Measurements from ENCODE around the gene SOBP. TPM values are rescaled to one million over a fixed set of nuclear protein-coding genes. Genes with fewer than 3 reads are reported as not detected.

SOBP gene, protein sequence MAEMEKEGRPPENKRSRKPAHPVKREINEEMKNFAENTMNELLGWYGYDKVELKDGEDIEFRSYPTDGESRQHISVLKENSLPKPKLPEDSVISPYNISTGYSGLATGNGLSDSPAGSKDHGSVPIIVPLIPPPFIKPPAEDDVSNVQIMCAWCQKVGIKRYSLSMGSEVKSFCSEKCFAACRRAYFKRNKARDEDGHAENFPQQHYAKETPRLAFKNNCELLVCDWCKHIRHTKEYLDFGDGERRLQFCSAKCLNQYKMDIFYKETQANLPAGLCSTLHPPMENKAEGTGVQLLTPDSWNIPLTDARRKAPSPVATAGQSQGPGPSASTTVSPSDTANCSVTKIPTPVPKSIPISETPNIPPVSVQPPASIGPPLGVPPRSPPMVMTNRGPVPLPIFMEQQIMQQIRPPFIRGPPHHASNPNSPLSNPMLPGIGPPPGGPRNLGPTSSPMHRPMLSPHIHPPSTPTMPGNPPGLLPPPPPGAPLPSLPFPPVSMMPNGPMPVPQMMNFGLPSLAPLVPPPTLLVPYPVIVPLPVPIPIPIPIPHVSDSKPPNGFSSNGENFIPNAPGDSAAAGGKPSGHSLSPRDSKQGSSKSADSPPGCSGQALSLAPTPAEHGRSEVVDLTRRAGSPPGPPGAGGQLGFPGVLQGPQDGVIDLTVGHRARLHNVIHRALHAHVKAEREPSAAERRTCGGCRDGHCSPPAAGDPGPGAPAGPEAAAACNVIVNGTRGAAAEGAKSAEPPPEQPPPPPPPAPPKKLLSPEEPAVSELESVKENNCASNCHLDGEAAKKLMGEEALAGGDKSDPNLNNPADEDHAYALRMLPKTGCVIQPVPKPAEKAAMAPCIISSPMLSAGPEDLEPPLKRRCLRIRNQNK
- 4.6 TPM for polyA plus RNA-seq
- long read RNA-seq, donor 1: 0 reads
- long read RNA-seq, donor 2: 0 reads
- long read RNA-seq, donor 3: 0 reads
- long read RNA-seq, donor 4: 0 reads
- long read RNA-seq, donor 5: 0 reads
- long read RNA-seq, donor 6, partial matches to known transcripts: 13 of 13 reads
- long read RNA-seq, donor 6, other reads (novel, unspliced or antisense): 0 of 13 reads
- long read RNA-seq, donor 7: 0 reads
- long read RNA-seq, donor 8: 0 reads
- long read RNA-seq, donor 9: 0 reads
- long read RNA-seq, donor 10: 0 reads
- long read RNA-seq, donor 11: 0 reads

DNA sequence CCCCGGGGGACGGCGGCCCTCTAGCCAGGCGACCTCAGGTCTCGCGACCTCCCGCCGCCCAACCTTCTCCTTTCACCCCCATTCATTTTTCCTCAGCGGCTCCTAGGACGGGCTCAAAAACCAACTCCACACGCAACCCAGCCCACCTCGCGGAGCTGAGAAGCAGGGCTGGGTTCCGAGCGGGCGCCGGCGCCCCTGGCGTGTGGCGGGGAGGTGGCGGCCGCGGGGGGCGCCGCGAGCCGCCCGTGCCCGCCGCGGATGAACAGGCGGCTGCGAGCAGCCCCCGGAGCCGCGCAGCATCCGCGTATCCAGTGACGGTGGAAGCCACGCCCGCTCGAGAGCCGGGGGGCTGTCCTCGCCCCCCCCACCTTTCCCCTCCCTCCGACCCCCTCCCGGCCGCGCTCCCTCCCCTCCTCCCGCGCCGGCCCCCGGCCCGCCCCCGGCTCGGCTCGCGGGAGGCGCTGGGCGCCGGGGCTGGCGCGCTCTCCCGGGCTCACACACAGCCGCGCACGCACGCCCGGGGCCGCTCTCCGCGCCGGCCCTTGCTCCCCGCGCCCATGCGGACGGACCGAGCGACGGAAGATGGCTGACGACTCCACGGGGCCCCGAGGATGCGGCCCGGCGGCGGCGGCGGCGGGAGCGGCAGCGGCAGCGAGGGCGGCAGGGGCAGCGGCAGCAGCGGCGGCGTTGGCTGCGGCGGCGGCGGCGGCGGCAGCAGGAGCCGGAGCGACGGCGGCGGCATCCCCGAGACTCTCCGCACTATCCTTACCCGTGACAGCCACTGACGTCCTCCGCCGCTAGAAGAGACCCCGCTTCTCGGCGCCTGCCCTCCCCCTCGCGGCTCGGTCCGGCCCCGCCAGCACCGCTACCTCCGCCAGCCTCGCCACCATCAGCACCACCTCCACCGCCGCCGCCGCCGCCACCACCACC lies at the start of gene SOBP:
SOBP (plus strand) TSS at position 482 of the 930 bp plus-strand sequence. CDS start 500 bp downstream, outside the sequence.
- Histone ChIP-seq H3K4me3 (ENCODE audit: low read length) (peak within 1 kb of the TSS; percentile 65), H3K4me1 (ENCODE audit: control insufficient read depth, insufficient read depth, low read length) (peaks cover 17% of the 10 kb centered on the region), H3K27me3 (ENCODE audit: control insufficient read depth, insufficient read depth, low read length) (peaks cover 71% of the 10 kb centered on the region), H3K27ac (ENCODE audit: low read length) (peak within 1 kb of the TSS; percentile 53), H3K36me3 (ENCODE audit: control insufficient read depth, insufficient read depth, low read length) (no peaks in the 10 kb centered on the region), H3K9me3 (ENCODE audit: control insufficient read depth, low read depth, low read length) (peaks cover 13% of the 10 kb centered on the region)
- DNase-seq: peak in 1 of 2 donors; percentile 59
- WGBS (ENCODE audit: insufficient coverage, low lambda C conversion rate): no CpG with 5 or more reads among the region's 130 CpGs

DNA sequence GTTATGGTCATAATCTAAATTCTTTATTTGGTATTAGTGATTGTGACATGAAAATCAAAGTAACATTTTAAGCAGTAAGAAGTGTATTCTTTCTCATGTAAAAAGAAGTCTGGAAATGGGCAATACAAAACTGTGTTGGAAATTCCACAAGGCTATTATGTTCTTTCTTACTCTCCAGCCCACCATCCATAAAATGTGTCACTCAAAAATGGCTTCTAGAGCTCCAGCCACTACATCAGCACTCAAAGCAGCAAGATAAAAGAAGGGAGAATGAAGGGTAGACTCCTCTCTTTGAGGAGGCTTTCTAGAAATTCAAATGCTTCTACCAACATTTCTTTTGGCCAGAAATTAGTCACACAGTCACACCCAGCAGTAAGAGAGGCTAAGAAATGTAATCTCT lies 49.0 kb upstream of the SOBP start:
- H3K27me3 ChIP-seq (ENCODE audit: control insufficient read depth, insufficient read depth, low read length): no peaks in the 10 kb centered on the region
- H3K4me3 ChIP-seq (ENCODE audit: low read length): no peak overlapping the region
- H3K36me3 ChIP-seq (ENCODE audit: control insufficient read depth, insufficient read depth, low read length): peaks cover 2% of the 10 kb centered on the region
- H3K9me3 ChIP-seq (ENCODE audit: control insufficient read depth, low read depth, low read length): peaks cover 3% of the 10 kb centered on the region
- no peak for DNase-seq
- H3K27ac ChIP-seq (ENCODE audit: low read length): no peak overlapping the region
- H3K4me1 ChIP-seq (ENCODE audit: control insufficient read depth, insufficient read depth, low read length): peaks cover 5% of the 10 kb centered on the region

DNA sequence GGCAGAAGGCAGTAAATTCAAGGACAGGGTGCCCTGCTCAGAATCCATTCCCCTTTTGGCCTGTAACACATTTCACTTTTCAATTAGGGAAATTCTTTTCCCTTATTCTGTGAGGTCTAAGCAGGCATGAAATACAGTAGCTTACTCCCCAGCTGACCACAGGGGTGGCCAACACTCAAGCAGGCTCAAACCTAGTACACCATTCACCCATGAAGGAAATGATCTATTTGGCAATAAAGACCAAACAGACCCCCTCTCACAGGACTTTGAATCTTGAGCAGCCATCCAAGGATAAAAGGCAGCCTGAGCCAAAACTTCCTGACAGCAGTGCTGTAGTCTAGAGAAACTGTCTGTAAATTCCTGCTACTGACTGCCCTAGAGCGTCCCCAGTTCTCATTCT lies 48.2 kb upstream of the SOBP start:
- Histone ChIP-seq H3K27me3 (ENCODE audit: control insufficient read depth, insufficient read depth, low read length) (no peaks in the 10 kb centered on the region), H3K9me3 (ENCODE audit: control insufficient read depth, low read depth, low read length) (peaks cover 3% of the 10 kb centered on the region)

DNA sequence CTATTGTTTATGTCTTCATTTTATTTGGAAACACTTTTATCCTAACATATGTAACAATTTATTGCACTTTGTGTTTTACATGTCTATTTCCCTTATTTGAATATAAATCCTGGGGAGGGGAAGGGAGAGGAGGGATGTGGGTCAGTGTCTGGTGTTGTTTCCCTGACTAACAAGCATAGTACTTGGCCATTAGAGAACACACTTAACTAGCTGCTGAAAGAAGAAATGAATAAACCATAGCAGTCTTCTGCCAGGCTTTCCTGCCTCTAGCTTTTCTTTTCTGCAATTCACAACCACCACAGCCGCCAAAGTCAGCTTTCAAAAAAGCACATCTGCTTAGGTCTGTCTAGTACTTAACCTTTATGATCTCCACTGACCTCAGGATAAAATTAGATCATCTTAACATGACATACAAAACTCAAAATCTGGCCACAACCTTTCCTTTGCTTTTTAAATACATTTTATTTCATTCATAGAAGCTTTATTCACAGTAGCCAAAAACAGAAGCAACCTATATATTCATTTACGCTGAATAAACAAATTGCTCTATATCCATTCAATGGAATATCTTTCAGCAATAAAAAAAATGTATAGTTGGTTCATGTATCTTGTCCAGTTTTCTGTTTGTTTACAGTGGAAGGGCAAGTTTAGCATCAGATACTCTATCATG lies 46.8 kb upstream of the SOBP start:
- Histone ChIP-seq H3K4me3 (ENCODE audit: low read length) (no peak overlapping the region), H3K27ac (ENCODE audit: low read length) (no peak overlapping the region), H3K9me3 (ENCODE audit: control insufficient read depth, low read depth, low read length) (peaks cover 14% of the 10 kb centered on the region), H3K4me1 (ENCODE audit: control insufficient read depth, insufficient read depth, low read length) (peaks cover 5% of the 10 kb centered on the region), H3K36me3 (ENCODE audit: control insufficient read depth, insufficient read depth, low read length) (peaks cover 2% of the 10 kb centered on the region), H3K27me3 (ENCODE audit: control insufficient read depth, insufficient read depth, low read length) (no peaks in the 10 kb centered on the region)
- no peak for DNase-seq
- WGBS (ENCODE audit: insufficient coverage, low lambda C conversion rate): no CpG with 5 or more reads among the region's 2 CpGs

More for the DNA sequence above, 48.2 kb upstream of the SOBP start:
- peaks cover 2% of the 10 kb centered on the region for H3K36me3 ChIP-seq (ENCODE audit: control insufficient read depth, insufficient read depth, low read length)
- no peak overlapping the region for H3K27ac ChIP-seq (ENCODE audit: low read length)
- no CpG with 5 or more reads among the region's 1 CpG for WGBS (ENCODE audit: insufficient coverage, low lambda C conversion rate)
- no peak for DNase-seq
- H3K4me3 ChIP-seq (ENCODE audit: low read length): no peak overlapping the region
- H3K4me1 ChIP-seq (ENCODE audit: control insufficient read depth, insufficient read depth, low read length): peaks cover 5% of the 10 kb centered on the region

DNA sequence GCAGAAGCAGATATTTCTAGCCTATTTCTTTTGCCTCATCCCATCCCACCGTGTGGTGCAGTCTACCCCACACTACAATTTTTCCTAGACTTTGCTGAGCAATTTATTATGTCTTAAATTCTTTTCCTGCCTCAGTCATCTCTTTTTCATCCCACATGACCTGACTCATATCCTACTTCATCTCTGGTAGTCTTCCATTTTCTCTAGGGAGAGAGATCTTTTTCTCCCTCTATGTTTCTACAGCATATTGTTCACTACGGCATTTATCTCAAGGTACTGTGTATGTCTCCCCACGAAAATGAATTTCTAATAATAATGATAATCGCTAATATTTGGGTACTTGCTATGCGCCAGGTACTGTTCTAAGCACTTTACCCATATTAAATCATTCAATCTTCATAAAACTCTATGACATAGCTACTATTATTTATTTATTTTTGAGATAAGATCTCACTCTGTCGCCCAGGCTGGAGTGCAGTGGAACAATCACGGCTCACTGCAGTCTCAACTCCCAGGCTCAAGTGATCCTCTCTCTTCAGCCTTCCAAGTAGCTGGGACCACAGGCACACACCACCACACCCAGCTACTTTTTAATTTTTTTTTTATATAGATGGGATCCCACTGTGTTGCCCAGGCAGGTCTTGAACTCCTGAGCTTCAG lies 46.2 kb upstream of the SOBP start:
- WGBS (ENCODE audit: insufficient coverage, low lambda C conversion rate): 100% methylated on average over 2 of the region's 7 CpGs
- Histone ChIP-seq H3K9me3 (ENCODE audit: control insufficient read depth, low read depth, low read length) (peaks cover 18% of the 10 kb centered on the region), H3K4me1 (ENCODE audit: control insufficient read depth, insufficient read depth, low read length) (no peaks in the 10 kb centered on the region), H3K4me3 (ENCODE audit: low read length) (no peak overlapping the region), H3K36me3 (ENCODE audit: control insufficient read depth, insufficient read depth, low read length) (peaks cover 2% of the 10 kb centered on the region), H3K27ac (ENCODE audit: low read length) (no peak overlapping the region), H3K27me3 (ENCODE audit: control insufficient read depth, insufficient read depth, low read length) (no peaks in the 10 kb centered on the region)
- no peak for DNase-seq

DNA sequence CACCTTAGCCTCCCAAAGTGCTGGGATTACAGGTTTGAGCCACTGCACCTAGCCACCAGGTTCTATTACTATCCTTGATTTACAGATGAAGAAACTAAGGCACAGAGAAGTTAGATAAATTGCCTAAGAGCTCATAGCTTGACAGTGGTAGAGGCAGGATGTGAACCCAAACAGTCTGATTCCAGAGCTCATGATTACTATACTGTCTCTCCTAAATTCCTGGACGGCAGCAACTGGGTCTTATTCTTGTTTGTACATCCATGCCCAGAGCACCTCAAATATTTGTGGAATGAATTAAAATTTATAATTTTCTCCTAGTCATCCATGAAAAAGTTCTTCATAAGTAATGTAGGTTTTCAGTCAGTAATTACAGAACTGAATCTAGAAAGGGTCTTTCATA lies 45.6 kb upstream of the SOBP start:
- no CpG with 5 or more reads among the region's 1 CpG for WGBS (ENCODE audit: insufficient coverage, low lambda C conversion rate)
- Histone ChIP-seq H3K4me3 (ENCODE audit: low read length) (no peak overlapping the region), H3K36me3 (ENCODE audit: control insufficient read depth, insufficient read depth, low read length) (peaks cover 2% of the 10 kb centered on the region), H3K9me3 (ENCODE audit: control insufficient read depth, low read depth, low read length) (peaks cover 22% of the 10 kb centered on the region), H3K4me1 (ENCODE audit: control insufficient read depth, insufficient read depth, low read length) (no peaks in the 10 kb centered on the region), H3K27me3 (ENCODE audit: control insufficient read depth, insufficient read depth, low read length) (no peaks in the 10 kb centered on the region), H3K27ac (ENCODE audit: low read length) (no peak overlapping the region)
- DNase-seq: no peak

DNA sequence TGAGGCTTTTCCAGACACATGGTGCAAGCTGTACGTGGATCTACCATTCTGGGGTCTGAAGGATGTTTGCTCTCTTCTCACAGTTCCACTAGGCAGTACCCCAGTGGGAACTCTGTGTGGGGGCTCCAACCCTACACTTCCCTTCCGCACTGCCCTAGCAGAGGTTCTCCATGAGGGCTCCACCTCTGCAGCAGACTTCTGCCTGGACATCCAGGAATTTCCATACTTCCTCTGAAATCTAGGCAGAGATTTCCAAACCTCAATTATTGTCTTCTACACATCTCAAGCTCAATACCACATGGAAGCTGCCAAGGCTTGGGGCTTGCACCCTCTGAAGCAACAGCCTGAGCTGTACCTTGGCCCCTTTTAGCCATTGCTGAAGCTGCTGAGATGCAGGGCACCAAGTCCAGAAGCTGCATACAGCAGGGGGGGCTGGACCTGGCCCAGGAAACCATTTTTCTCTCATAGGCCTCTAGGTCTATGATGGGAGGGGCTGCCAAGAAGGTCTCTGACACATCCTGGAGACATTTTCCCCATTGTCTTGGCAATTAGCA lies 42.2 kb upstream of the SOBP start:
- Histone ChIP-seq H3K9me3 (ENCODE audit: control insufficient read depth, low read depth, low read length) (peaks cover 22% of the 10 kb centered on the region), H3K27ac (ENCODE audit: low read length) (no peak overlapping the region), H3K4me3 (ENCODE audit: low read length) (no peak overlapping the region), H3K4me1 (ENCODE audit: control insufficient read depth, insufficient read depth, low read length) (no peaks in the 10 kb centered on the region), H3K27me3 (ENCODE audit: control insufficient read depth, insufficient read depth, low read length) (no peaks in the 10 kb centered on the region), H3K36me3 (ENCODE audit: control insufficient read depth, insufficient read depth, low read length) (peaks cover 2% of the 10 kb centered on the region)
- WGBS (ENCODE audit: insufficient coverage, low lambda C conversion rate): no CpG with 5 or more reads among the region's 2 CpGs
- no peak for DNase-seq

DNA sequence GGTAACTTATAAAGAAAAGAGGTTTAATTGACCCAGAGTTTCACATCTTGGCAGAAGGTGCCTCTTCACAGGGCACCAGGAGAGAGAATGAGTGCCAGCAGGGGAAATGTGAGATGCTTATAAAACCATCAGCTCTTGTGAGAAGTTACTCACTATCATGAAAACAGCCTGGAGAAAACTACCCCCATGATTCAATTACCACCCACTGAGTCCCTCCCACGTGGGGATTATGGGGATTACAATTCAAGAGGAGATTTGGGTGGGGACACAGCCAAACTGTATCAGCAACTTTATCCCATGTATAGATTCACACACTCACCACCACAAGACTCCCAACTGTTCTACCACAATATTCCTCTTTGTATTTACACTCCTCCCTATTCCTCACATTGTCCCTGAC lies 41.1 kb upstream of the SOBP start:
- peaks cover 22% of the 10 kb centered on the region for H3K9me3 ChIP-seq (ENCODE audit: control insufficient read depth, low read depth, low read length)
- H3K4me1 ChIP-seq (ENCODE audit: control insufficient read depth, insufficient read depth, low read length): no peaks in the 10 kb centered on the region
- no peak overlapping the region for H3K4me3 ChIP-seq (ENCODE audit: low read length)
- H3K36me3 ChIP-seq (ENCODE audit: control insufficient read depth, insufficient read depth, low read length): peaks cover 2% of the 10 kb centered on the region
- H3K27me3 ChIP-seq (ENCODE audit: control insufficient read depth, insufficient read depth, low read length): no peaks in the 10 kb centered on the region
- no peak for DNase-seq
- H3K27ac ChIP-seq (ENCODE audit: low read length): no peak overlapping the region
- WGBS (ENCODE audit: insufficient coverage, low lambda C conversion rate): 100% methylated on average over 1 of the region's 1 CpG

Data from large intestine (tissue), 12 donors.